ENCODE measurements around the gene PTPRD.

- no peak for TF ChIP-seq CTCF (conservative IDR thresholded peaks at IDR 0.05; ENCODE audit: low read length)
- TF ChIP-seq EZH2phosphoT487 (IDR thresholded peaks at IDR 0.05; ENCODE audit: borderline replicate concordance), result no peak
Measured at GRCh38 chr9:10095208-10095607, 517.6 kb downstream of the PTPRD start.

All from Loucy (cell line).